ENCODE measurements around the gene PRR5. TPM values are rescaled to one million over a fixed set of nuclear protein-coding genes. Genes with fewer than 3 reads are reported as not detected.

The PRR5 gene
- total RNA-seq, 3 donors from 2014 or later: 23.7 to 39.5 (median 29.5) TPM

- no peak for DNase-seq (ENCODE audit: low spot score in 2 of 2)
- H3K27me3 ChIP-seq: no peaks in the 10 kb centered on the region
- no peaks in the 10 kb centered on the region for H3K9me3 ChIP-seq
- H3K4me3 ChIP-seq: no peak overlapping the region
- H3K4me1 ChIP-seq: peaks cover 8 to 9% of the 10 kb centered on the region in 2 donors
- H3K36me3 ChIP-seq: no peaks in the 10 kb centered on the region
- H3K27ac ChIP-seq: no peak overlapping the region
- intact Hi-C loops (cut with DNase I; ENCODE audit: low total_unique reads): no loop called here
- no peak for TF ChIP-seq POLR2A (IDR thresholded peaks at IDR 0.05)
- no peak for TF ChIP-seq POLR2AphosphoS5 (IDR thresholded peaks at IDR 0.05)
- no peak for TF ChIP-seq CTCF (IDR thresholded peaks at IDR 0.05)
These were observed 5.2 kb downstream of the PRR5 start for GRCh38 chr22:44707178-44707577.

- no peaks in the 10 kb centered on the region for H3K27me3 ChIP-seq
- H3K4me1 ChIP-seq: peaks cover 8 to 9% of the 10 kb centered on the region in 2 donors
- no peak overlapping the region for H3K27ac ChIP-seq
- no peaks in the 10 kb centered on the region for H3K36me3 ChIP-seq
- TF ChIP-seq POLR2AphosphoS5 (IDR thresholded peaks at IDR 0.05) (no peak), CTCF (IDR thresholded peaks at IDR 0.05) (no peak), POLR2A (IDR thresholded peaks at IDR 0.05) (no peak)
- no peak overlapping the region for H3K4me3 ChIP-seq
- no peaks in the 10 kb centered on the region for H3K9me3 ChIP-seq
- intact Hi-C loops (cut with DNase I; ENCODE audit: low total_unique reads): no loop called here
- DNase-seq (ENCODE audit: low spot score in 2 of 2): no peak
These were observed 5.7 kb downstream of the PRR5 start for GRCh38 chr22:44707752-44708151.

GRCh38 chr22:44709881-44710392 lies 7.9 kb downstream of the PRR5 start:
- no peak for TF ChIP-seq POLR2AphosphoS5 (IDR thresholded peaks at IDR 0.05)
- no peak for TF ChIP-seq POLR2A (IDR thresholded peaks at IDR 0.05)
- no peak for TF ChIP-seq CTCF (IDR thresholded peaks at IDR 0.05)
- H3K27ac ChIP-seq: peak overlapping the region in 1 of 2 donors; percentile 7
- no peaks in the 10 kb centered on the region for H3K9me3 ChIP-seq
- intact Hi-C loops (cut with DNase I; ENCODE audit: low total_unique reads): loop anchor here (10.0 kb wide), 1 partner anchor 1435 kb away; no protein-coding TSS in a partner anchor
- no peak for DNase-seq (ENCODE audit: low spot score in 2 of 2)
- H3K36me3 ChIP-seq: no peaks in the 10 kb centered on the region
- peaks cover 0 to 5% of the 10 kb centered on the region in 2 donors for H3K4me1 ChIP-seq
- H3K4me3 ChIP-seq: no peak overlapping the region
- no peaks in the 10 kb centered on the region for H3K27me3 ChIP-seq

- peak overlapping the region in 1 of 3 donors; percentile 11 for H3K4me3 ChIP-seq
- TF ChIP-seq POLR2A (IDR thresholded peaks at IDR 0.05) (no peak), CTCF (IDR thresholded peaks at IDR 0.05) (no peak), POLR2AphosphoS5 (IDR thresholded peaks at IDR 0.05) (no peak)
- H3K4me1 ChIP-seq: peaks cover 0 to 5% of the 10 kb centered on the region in 2 donors
- no peaks in the 10 kb centered on the region for H3K9me3 ChIP-seq
- DNase-seq (ENCODE audit: low spot score in 2 of 2): no peak
- no peaks in the 10 kb centered on the region for H3K27me3 ChIP-seq
- intact Hi-C loops (cut with DNase I; ENCODE audit: low total_unique reads): loop anchor here (10.0 kb wide), 1 partner anchor 1434 kb away; no protein-coding TSS in a partner anchor
- no peaks in the 10 kb centered on the region for H3K36me3 ChIP-seq
- peak overlapping the region in 1 of 2 donors; percentile 15 for H3K27ac ChIP-seq
These were observed 8.7 kb downstream of the PRR5 start for GRCh38 chr22:44710474-44711240.

GRCh38 chr22:44711241-44711560 lies 9.2 kb downstream of the PRR5 start:
- no peak for TF ChIP-seq POLR2A (IDR thresholded peaks at IDR 0.05)
- no peak for TF ChIP-seq CTCF (IDR thresholded peaks at IDR 0.05)
- no peak for TF ChIP-seq POLR2AphosphoS5 (IDR thresholded peaks at IDR 0.05)
- no peaks in the 10 kb centered on the region for H3K27me3 ChIP-seq
- no peaks in the 10 kb centered on the region for H3K9me3 ChIP-seq
- no peak for DNase-seq (ENCODE audit: low spot score in 2 of 2)
- H3K27ac ChIP-seq: peak overlapping the region in 1 of 2 donors; percentile 15
- intact Hi-C loops (cut with DNase I; ENCODE audit: low total_unique reads): loop anchor here (10.0 kb wide), 1 partner anchor 1434 kb away; no protein-coding TSS in a partner anchor
- H3K36me3 ChIP-seq: no peaks in the 10 kb centered on the region
- peaks cover 0 to 5% of the 10 kb centered on the region in 2 donors for H3K4me1 ChIP-seq
- no peak overlapping the region for H3K4me3 ChIP-seq
